Kidney (tissue), 14 donors: ENCODE data around the gene EEA1. TPM values are rescaled to one million over a fixed set of nuclear protein-coding genes. Genes with fewer than 3 reads are reported as not detected.

ENCODE experiments used
- DNase-seq, 5 donors: peaks; one replicate each; pipeline ENCODE4 v3.0.0-alpha.2; 2013 to 2020
- FAIRE-seq: peaks from 2 replicates; lab custom pipeline; 2012; peaks lifted over from hg19 to GRCh38; lab: Jason Lieb, UNC
- H3K27ac ChIP-seq, 2 donors: one replicate each; pipeline ENCODE4 v1.7.0; 2013; ENCODE audit warnings: low read depth in 2 of 2, low read length in 2 of 2, inconsistent platforms in 1 of 2
- H3K27me3 ChIP-seq: one replicate; pipeline ENCODE4 v1.7.1; 2013; ENCODE audit warnings: low read length, inconsistent platforms; ENCODE audit not compliant: control insufficient read depth, insufficient read depth
- H3K36me3 ChIP-seq, 3 donors: one replicate each; pipeline versions ENCODE4 v1.7.0 to v1.7.1; 2013; ENCODE audit warnings: low read length in 3 of 3, control low read depth in 1 of 3, inconsistent platforms in 1 of 3; ENCODE audit not compliant: insufficient read depth in 3 of 3, control insufficient read depth in 2 of 3
- H3K4me1 ChIP-seq, 3 donors: one replicate each; pipeline versions ENCODE4 v1.7.0 to v1.7.1; 2013; ENCODE audit warnings: low read length in 3 of 3, inconsistent platforms in 1 of 3, low read depth in 1 of 3; ENCODE audit not compliant: control insufficient read depth in 2 of 3, insufficient read depth in 2 of 3
- H3K4me3 ChIP-seq, 3 donors: one replicate each; pipeline versions ENCODE4 v1.7.0 to v1.8.1; 2013; ENCODE audit warnings: low read length in 3 of 3, control low read depth in 1 of 3, inconsistent platforms in 1 of 3
- H3K9ac ChIP-seq, 3 donors: one replicate each; pipeline versions ENCODE4 v1.7.0 to v1.7.1; 2013; ENCODE audit warnings: low read length in 3 of 3, control low read depth in 1 of 3, inconsistent platforms in 1 of 3
- H3K9me3 ChIP-seq, 3 donors: one replicate each; pipeline versions ENCODE4 v1.7.0 to v1.7.1; 2013; ENCODE audit warnings: low read length in 3 of 3, control low read depth in 1 of 3, inconsistent platforms in 1 of 3; ENCODE audit not compliant: control insufficient read depth in 2 of 3, insufficient read depth in 1 of 3
- intact Hi-C: fragments of 100-400 bp; cut with DNase I; formaldehyde crosslinking; loops from one replicate; pipeline ENCODE4 v1.11.1; 2022
- polyA plus RNA-seq: library from polyadenylated mRNA; stranded (reverse); fragments of 350-450 nt; fragmentation: Illumina TruSeq; extraction: RNeasy Lipid Tissue Mini Kit (QIAGEN cat#74804); gene quantifications from one replicate; pipeline ENCODE4 v1.2.3, GENCODE V29; 2014; ENCODE audit warnings: low read depth, low replicate concordance; ENCODE audit not compliant: insufficient read depth
- total RNA-seq: library from RNA; stranded (reverse); fragmentation: NEBNext Ultra II Directional; extraction: Animal tissue kit (Norgen Biotek cat#: 25700); gene quantifications from one replicate; pipeline ENCODE4 v1.2.1, GENCODE V29; 2021
- TF ChIP-seq, protein P1 (sequence below): IDR thresholded peaks from 3 replicates; pipeline ENCODE4 v1.5.1; 2012; ENCODE audit warnings: mild to moderate bottlenecking, moderate library complexity, borderline replicate concordance; ENCODE audit not compliant: insufficient read depth; ENCODE audit errors: extremely low read depth
- donor health status: control.
- donor health status: control.
- donor health status: control.
- donor health status: control.
- donor health status: control.
- donor health status: DM: yes; HTN: yes; CAD: no.
- donor health status: Normal renal cell carcinoma (clear cell type).

EEA1 gene
- total and polyA plus RNA-seq, 2 donors from 2014 or later = 2.5 to 30.2 TPM

DNA sequence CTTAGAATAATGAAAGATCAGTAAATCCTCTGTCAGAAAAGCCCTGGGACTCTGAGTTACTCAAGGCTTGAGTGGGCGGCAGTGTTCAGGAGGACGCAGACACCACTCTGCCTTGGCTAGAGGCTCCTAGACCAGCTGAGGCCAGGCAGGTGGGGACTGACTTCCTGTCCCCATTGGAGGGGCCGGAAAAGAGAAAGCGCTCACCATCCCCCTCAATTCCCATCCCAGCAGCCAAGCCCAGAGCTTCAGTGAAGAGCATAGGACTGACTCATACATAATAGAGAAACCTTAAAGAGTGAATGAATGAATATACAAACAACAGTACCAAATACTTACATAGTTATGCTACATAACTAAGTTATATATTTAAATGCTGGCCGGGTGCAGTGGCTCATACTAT, 164.3 kb downstream of the EEA1 start:
- FAIRE-seq = no peak
- H3K27ac ChIP-seq = no peak overlapping the region
- no peaks in the 10 kb centered on the region for H3K27me3 ChIP-seq

DNA sequence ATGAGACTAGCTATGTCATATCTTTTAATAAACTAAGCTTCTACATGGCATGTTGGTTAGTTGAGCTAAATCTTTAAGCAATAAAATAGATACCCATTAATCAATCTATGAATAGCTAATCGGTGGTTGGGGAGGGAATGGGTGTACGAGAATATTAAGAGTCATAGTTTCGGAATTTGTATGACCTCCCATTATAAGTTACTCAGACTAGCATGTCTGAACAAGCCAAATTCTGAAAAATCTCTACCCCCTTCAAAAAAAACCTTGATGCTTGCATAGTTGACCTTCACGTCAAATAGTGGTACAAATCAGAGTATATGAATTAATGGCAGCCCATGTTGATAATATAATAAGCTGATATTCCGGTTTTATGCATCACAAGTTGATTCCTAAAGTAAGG, 166.3 kb downstream of the EEA1 start:
- no peak for DNase-seq
- TF ChIP-seq, protein P1, sequence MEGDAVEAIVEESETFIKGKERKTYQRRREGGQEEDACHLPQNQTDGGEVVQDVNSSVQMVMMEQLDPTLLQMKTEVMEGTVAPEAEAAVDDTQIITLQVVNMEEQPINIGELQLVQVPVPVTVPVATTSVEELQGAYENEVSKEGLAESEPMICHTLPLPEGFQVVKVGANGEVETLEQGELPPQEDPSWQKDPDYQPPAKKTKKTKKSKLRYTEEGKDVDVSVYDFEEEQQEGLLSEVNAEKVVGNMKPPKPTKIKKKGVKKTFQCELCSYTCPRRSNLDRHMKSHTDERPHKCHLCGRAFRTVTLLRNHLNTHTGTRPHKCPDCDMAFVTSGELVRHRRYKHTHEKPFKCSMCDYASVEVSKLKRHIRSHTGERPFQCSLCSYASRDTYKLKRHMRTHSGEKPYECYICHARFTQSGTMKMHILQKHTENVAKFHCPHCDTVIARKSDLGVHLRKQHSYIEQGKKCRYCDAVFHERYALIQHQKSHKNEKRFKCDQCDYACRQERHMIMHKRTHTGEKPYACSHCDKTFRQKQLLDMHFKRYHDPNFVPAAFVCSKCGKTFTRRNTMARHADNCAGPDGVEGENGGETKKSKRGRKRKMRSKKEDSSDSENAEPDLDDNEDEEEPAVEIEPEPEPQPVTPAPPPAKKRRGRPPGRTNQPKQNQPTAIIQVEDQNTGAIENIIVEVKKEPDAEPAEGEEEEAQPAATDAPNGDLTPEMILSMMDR = no peak
- FAIRE-seq = no peak

More for the DNA sequence above, 164.3 kb downstream of the EEA1 start:
- intact Hi-C loops = no loop called here
- TF ChIP-seq, protein P1 = no peak
- no peak overlapping the region for H3K4me3 ChIP-seq
- no peaks in the 10 kb centered on the region for H3K36me3 ChIP-seq
- no peak overlapping the region for H3K9ac ChIP-seq
- DNase-seq = no peak
- H3K9me3 ChIP-seq = no peaks in the 10 kb centered on the region
- no peaks in the 10 kb centered on the region for H3K4me1 ChIP-seq

DNA sequence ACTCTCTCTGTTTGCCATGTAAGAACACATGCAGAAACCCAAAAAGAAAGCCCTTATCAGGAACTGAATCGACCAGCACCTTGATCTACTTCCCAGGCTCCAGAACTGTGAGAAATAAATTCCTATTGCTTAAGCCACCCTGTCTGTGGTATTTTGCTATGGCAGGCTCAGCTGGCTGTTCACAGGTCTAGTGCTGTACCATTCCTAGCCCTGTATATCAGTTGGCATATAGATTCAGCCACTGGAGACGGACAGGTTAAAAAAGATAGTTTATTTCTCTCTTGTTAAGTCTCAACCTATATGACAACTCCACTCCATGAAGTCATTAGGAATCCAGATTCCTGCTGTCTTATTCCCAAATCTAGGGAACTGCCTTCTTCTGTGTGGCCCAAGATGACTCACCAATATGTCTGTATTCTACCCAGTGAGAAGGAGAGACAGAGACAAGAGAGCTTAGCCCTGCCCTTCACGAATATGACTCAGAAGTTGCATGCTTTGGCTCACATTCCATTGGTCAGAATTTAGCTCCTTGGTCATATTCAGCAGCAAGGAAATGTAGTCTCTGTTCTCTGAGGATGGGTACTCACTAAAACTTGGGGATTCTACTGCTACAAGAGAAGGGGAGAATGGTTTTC, 169.3 kb downstream of the EEA1 start:
- TF ChIP-seq, protein P1 = no peak
- intact Hi-C loops = no loop called here
- Histone ChIP-seq H3K36me3 (no peaks in the 10 kb centered on the region), H3K9ac (no peak overlapping the region), H3K4me3 (no peak overlapping the region), H3K9me3 (no peaks in the 10 kb centered on the region), H3K4me1 (no peaks in the 10 kb centered on the region), H3K27ac (no peak overlapping the region), H3K27me3 (no peaks in the 10 kb centered on the region)
- FAIRE-seq (no peak), DNase-seq (no peak)

More for the DNA sequence above, 166.3 kb downstream of the EEA1 start:
- Histone ChIP-seq H3K9me3 (no peaks in the 10 kb centered on the region), H3K9ac (no peak overlapping the region), H3K27me3 (no peaks in the 10 kb centered on the region), H3K36me3 (no peaks in the 10 kb centered on the region), H3K4me1 (no peaks in the 10 kb centered on the region), H3K4me3 (no peak overlapping the region), H3K27ac (no peak overlapping the region)
- intact Hi-C loops = no loop called here
